ENCODE data around the gene AKAP6.

Gene AKAP6

DNA sequence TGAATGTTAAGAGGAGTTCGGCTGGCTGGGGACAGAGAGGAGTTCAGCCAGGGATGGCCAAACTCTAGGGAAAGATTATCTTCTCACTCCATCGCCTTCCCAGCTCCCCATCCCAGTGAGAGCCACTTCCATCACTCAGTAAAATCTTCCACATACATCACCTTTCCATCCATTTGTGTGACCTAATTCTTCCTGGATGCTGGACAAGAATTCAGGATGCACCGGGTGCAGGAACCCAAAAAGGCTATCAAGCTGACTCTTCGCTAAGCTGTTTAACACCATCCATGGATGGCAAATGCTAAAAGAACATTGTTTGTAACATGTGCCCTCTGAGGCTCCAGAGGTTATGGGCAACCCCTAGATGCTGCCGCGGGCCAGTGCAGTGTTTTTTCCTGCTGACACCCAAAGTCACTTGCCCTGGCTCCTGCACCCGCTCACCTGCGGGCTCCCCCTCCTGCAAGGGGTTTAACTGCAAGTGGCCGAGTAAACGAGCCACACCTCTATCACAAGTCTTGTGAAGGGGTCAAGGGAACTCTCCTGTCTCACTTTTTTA lies 393.6 kb downstream of the AKAP6 start:
- no peaks in the 10 kb centered on the region for H3K27me3 Mint-ChIP-seq (ENCODE audit: low read depth)
- H3K9me3 Mint-ChIP-seq = no peaks in the 10 kb centered on the region
- H3K4me1 Mint-ChIP-seq = peaks cover 25% of the 10 kb centered on the region
- TF ChIP-seq, protein P1, sequence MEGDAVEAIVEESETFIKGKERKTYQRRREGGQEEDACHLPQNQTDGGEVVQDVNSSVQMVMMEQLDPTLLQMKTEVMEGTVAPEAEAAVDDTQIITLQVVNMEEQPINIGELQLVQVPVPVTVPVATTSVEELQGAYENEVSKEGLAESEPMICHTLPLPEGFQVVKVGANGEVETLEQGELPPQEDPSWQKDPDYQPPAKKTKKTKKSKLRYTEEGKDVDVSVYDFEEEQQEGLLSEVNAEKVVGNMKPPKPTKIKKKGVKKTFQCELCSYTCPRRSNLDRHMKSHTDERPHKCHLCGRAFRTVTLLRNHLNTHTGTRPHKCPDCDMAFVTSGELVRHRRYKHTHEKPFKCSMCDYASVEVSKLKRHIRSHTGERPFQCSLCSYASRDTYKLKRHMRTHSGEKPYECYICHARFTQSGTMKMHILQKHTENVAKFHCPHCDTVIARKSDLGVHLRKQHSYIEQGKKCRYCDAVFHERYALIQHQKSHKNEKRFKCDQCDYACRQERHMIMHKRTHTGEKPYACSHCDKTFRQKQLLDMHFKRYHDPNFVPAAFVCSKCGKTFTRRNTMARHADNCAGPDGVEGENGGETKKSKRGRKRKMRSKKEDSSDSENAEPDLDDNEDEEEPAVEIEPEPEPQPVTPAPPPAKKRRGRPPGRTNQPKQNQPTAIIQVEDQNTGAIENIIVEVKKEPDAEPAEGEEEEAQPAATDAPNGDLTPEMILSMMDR (IDR thresholded peaks at IDR 0.05; ENCODE audit: unreplicated experiment in 3 of 3) = no peak
- no peak overlapping the region for H3K4me3 Mint-ChIP-seq
- no peak overlapping the region for H3K27ac Mint-ChIP-seq
- no peaks in the 10 kb centered on the region for H3K36me3 Mint-ChIP-seq (ENCODE audit: low read depth)

GRCh38 chr14:32724867-32725471 lies 395.9 kb downstream of the AKAP6 start:
- Mint-ChIP-seq H3K27me3 (ENCODE audit: low read depth) (no peaks in the 10 kb centered on the region), H3K4me1 (peaks cover 20% of the 10 kb centered on the region), H3K27ac (peak overlapping the region; percentile 48 to 73 (median 60)), H3K9me3 (no peaks in the 10 kb centered on the region), H3K36me3 (ENCODE audit: low read depth) (no peaks in the 10 kb centered on the region), H3K4me3 (peak overlapping the region; percentile 33 to 61 (median 53))
- TF ChIP-seq, protein P1 (IDR thresholded peaks at IDR 0.05; ENCODE audit: unreplicated experiment in 3 of 3) = no peak

GRCh38 chr14:32726516-32726915 lies 397.4 kb downstream of the AKAP6 start:
- H3K4me3 Mint-ChIP-seq = no peak overlapping the region
- H3K27ac Mint-ChIP-seq = no peak overlapping the region
- H3K36me3 Mint-ChIP-seq (ENCODE audit: low read depth) = no peaks in the 10 kb centered on the region
- TF ChIP-seq, protein P1 (IDR thresholded peaks at IDR 0.05; ENCODE audit: unreplicated experiment in 3 of 3) = no peak
- H3K9me3 Mint-ChIP-seq = no peaks in the 10 kb centered on the region
- H3K4me1 Mint-ChIP-seq = peaks cover 16% of the 10 kb centered on the region
- no peaks in the 10 kb centered on the region for H3K27me3 Mint-ChIP-seq (ENCODE audit: low read depth)

- no peaks in the 10 kb centered on the region for H3K27me3 Mint-ChIP-seq (ENCODE audit: low read depth)
- H3K36me3 Mint-ChIP-seq (ENCODE audit: low read depth) = no peaks in the 10 kb centered on the region
- no peaks in the 10 kb centered on the region for H3K9me3 Mint-ChIP-seq
- TF ChIP-seq, protein P1 (IDR thresholded peaks at IDR 0.05; ENCODE audit: unreplicated experiment in 3 of 3) = no peak
- no peak overlapping the region for H3K4me3 Mint-ChIP-seq
- H3K27ac Mint-ChIP-seq = peak overlapping the region in 1 of 3 experiments; percentile 33
- peaks cover 13% of the 10 kb centered on the region for H3K4me1 Mint-ChIP-seq
Observed at GRCh38 chr14:32727832-32728231, 398.7 kb downstream of the AKAP6 start.

- Mint-ChIP-seq H3K27me3 (ENCODE audit: low read depth) (no peaks in the 10 kb centered on the region), H3K4me1 (peaks cover 13% of the 10 kb centered on the region), H3K9me3 (no peaks in the 10 kb centered on the region), H3K27ac (no peak overlapping the region), H3K36me3 (ENCODE audit: low read depth) (no peaks in the 10 kb centered on the region), H3K4me3 (no peak overlapping the region)
- TF ChIP-seq, protein P1 (IDR thresholded peaks at IDR 0.05; ENCODE audit: unreplicated experiment in 3 of 3) = no peak
Observed at GRCh38 chr14:32728526-32728925, 399.4 kb downstream of the AKAP6 start.

DNA sequence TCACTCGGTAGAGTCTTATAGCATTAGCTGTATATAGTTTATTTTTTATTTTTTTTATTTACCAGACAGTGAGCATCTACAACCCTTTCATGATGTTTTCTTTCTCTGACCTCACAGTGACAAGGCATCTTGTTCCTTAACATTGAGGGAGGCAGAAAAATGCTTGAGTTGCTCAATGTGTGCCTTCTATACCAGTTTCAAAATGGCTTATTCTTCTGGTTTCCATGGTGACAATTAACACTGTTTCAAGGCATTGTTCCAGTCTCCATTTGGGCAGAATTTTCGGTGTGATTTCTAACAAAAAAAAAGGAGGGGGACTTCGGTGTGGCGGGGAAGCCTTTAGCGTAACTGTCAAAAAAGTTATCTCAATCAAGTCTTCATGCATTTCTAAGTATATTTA lies 399.9 kb downstream of the AKAP6 start:
- H3K36me3 Mint-ChIP-seq (ENCODE audit: low read depth) = no peaks in the 10 kb centered on the region
- no peaks in the 10 kb centered on the region for H3K27me3 Mint-ChIP-seq (ENCODE audit: low read depth)
- H3K4me1 Mint-ChIP-seq = peaks cover 13% of the 10 kb centered on the region
- TF ChIP-seq, protein P1 (IDR thresholded peaks at IDR 0.05; ENCODE audit: unreplicated experiment in 3 of 3) = no peak
- H3K4me3 Mint-ChIP-seq = no peak overlapping the region
- peak overlapping the region in 1 of 3 experiments; percentile 17 for H3K27ac Mint-ChIP-seq
- no peaks in the 10 kb centered on the region for H3K9me3 Mint-ChIP-seq
